WERI-Rb-1 (cell line): ENCODE measurements around the gene ADGRL2.

ENCODE experiments used
- DNase-seq: peaks from one replicate; pipeline ENCODE4 v3.0.0-alpha.2; 2020
- H3K27ac ChIP-seq: fragments of 250-450 bp; sonication (Bioruptor Pico); 2 replicates; pipeline ENCODE4 v1.5.1; 2020; ENCODE audit warnings: mild to moderate bottlenecking, moderate library complexity
- H3K27me3 ChIP-seq: fragments of 250-450 bp; sonication (Bioruptor Pico); 2 replicates; pipeline ENCODE4 v1.5.1; 2021; ENCODE audit warnings: mild to moderate bottlenecking, low read depth, moderate library complexity; ENCODE audit not compliant: insufficient read depth, severe bottlenecking
- H3K36me3 ChIP-seq: fragments of 250-450 bp; sonication (Bioruptor Pico); 2 replicates; pipeline ENCODE4 v1.5.1; 2020; ENCODE audit warnings: mild to moderate bottlenecking, moderate library complexity
- H3K4me3 ChIP-seq: 2 replicates; pipeline ENCODE4 v1.5.1; 2011; ENCODE audit warnings: low read depth, mild to moderate bottlenecking, control low read depth, low read length
- H3K9me3 ChIP-seq: fragments of 250-450 bp; sonication (Bioruptor Pico); 2 replicates; pipeline ENCODE4 v1.5.1; 2021; ENCODE audit warnings: mild to moderate bottlenecking, moderate library complexity; ENCODE audit not compliant: severe bottlenecking
- CTCF ChIP-seq: IDR thresholded peaks from 2 replicates; pipeline ENCODE4 v1.5.1; 2011; ENCODE audit warnings: low read depth, mild to moderate bottlenecking, control low read depth, inconsistent platforms, low read length

The ADGRL2 gene

GRCh38 chr1:81841795-81842194 lies 41.1 kb downstream of the ADGRL2 start:
- no peak overlapping the region for H3K4me3 ChIP-seq
- no peaks in the 10 kb centered on the region for H3K9me3 ChIP-seq
- peaks cover 38% of the 10 kb centered on the region for H3K36me3 ChIP-seq
- DNase-seq, result no peak
- H3K27me3 ChIP-seq, result no peaks in the 10 kb centered on the region
- H3K27ac ChIP-seq, result no peak overlapping the region
- TF ChIP-seq CTCF, result no peak

DNA sequence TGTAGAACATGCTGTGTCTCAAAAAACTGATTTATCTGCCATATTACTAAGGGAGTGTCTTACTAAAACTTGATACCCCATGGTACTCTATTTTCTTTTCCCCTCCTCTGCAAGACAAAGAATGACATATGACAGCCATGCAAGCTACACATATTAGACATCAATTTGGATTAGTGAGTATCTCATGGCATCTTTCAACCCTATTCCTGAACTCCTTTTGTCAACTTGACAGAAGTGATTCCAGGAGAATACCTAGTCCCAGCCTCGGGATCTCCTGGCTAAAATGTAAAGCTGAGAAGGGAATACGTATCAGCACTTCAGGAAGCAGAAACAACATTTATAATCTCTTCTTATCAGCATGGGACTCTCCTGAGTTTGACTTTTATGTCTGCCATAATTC lies 43.7 kb downstream of the ADGRL2 start:
- Histone ChIP-seq H3K36me3 (peaks cover 46% of the 10 kb centered on the region), H3K4me3 (no peak overlapping the region), H3K9me3 (no peaks in the 10 kb centered on the region), H3K27me3 (no peaks in the 10 kb centered on the region), H3K27ac (no peak overlapping the region)
- TF ChIP-seq CTCF, result no peak
- DNase-seq, result no peak

GRCh38 chr1:81846630-81847029 lies 45.9 kb downstream of the ADGRL2 start:
- DNase-seq, result no peak
- H3K9me3 ChIP-seq, result no peaks in the 10 kb centered on the region
- no peaks in the 10 kb centered on the region for H3K27me3 ChIP-seq
- no peak overlapping the region for H3K27ac ChIP-seq
- no peak overlapping the region for H3K4me3 ChIP-seq
- no peak for TF ChIP-seq CTCF
- H3K36me3 ChIP-seq, result peaks cover 43% of the 10 kb centered on the region

GRCh38 chr1:81847063-81847462 lies 46.3 kb downstream of the ADGRL2 start:
- no peak overlapping the region for H3K27ac ChIP-seq
- DNase-seq, result no peak
- no peaks in the 10 kb centered on the region for H3K9me3 ChIP-seq
- no peaks in the 10 kb centered on the region for H3K27me3 ChIP-seq
- no peak for TF ChIP-seq CTCF
- H3K36me3 ChIP-seq, result peaks cover 40% of the 10 kb centered on the region
- no peak overlapping the region for H3K4me3 ChIP-seq

- H3K27ac ChIP-seq, result no peak overlapping the region
- no peaks in the 10 kb centered on the region for H3K9me3 ChIP-seq
- DNase-seq, result no peak
- no peak for TF ChIP-seq CTCF
- peaks cover 30% of the 10 kb centered on the region for H3K36me3 ChIP-seq
- no peaks in the 10 kb centered on the region for H3K27me3 ChIP-seq
- H3K4me3 ChIP-seq, result no peak overlapping the region
Measured at GRCh38 chr1:81848880-81849682, 48.3 kb downstream of the ADGRL2 start.

GRCh38 chr1:81850031-81850430 lies 49.3 kb downstream of the ADGRL2 start:
- no peak overlapping the region for H3K27ac ChIP-seq
- DNase-seq, result no peak
- no peak for TF ChIP-seq CTCF
- H3K4me3 ChIP-seq, result no peak overlapping the region
- no peaks in the 10 kb centered on the region for H3K27me3 ChIP-seq
- no peaks in the 10 kb centered on the region for H3K9me3 ChIP-seq
- H3K36me3 ChIP-seq, result peaks cover 23% of the 10 kb centered on the region
